CD4-positive, alpha-beta T cell treated with Interleukin-10 for 1 hour (primary cell): Measurements from ENCODE around the gene IFFO2.
A peak's percentile ranks its signal among the peaks of the same experiment; 100 is the strongest.

Source experiments
- DNase-seq: peaks from one replicate; pipeline ENCODE4 v3.0.0-alpha.2; 2020

IFFO2 gene

GRCh38 chr1:18934205-18935000 lies 22.1 kb downstream of the IFFO2 start:
- DNase-seq, result peak; percentile 52

- no peak for DNase-seq
Measured at GRCh38 chr1:18932879-18933278, 23.6 kb downstream of the IFFO2 start.

GRCh38 chr1:18932387-18932786 lies 24.1 kb downstream of the IFFO2 start:
- DNase-seq, result no peak

GRCh38 chr1:18931730-18932129 lies 24.7 kb downstream of the IFFO2 start:
- DNase-seq, result no peak

- DNase-seq, result no peak
Measured at GRCh38 chr1:18929686-18930085, 26.8 kb downstream of the IFFO2 start.

GRCh38 chr1:18928985-18929384 lies 27.5 kb downstream of the IFFO2 start:
- DNase-seq, result no peak

- DNase-seq, result no peak
Measured at GRCh38 chr1:18928406-18928805, 28.1 kb downstream of the IFFO2 start.

- DNase-seq, result peak; percentile 55
Measured at GRCh38 chr1:18927654-18928272, 28.7 kb downstream of the IFFO2 start.

- peak; percentile 41 for DNase-seq
Measured at GRCh38 chr1:18927082-18927653, 29.3 kb downstream of the IFFO2 start.

GRCh38 chr1:18926315-18927081 lies 30.0 kb downstream of the IFFO2 start:
- peak; percentile 88 for DNase-seq

- DNase-seq, result no peak
Measured at GRCh38 chr1:18925279-18925678, 31.2 kb downstream of the IFFO2 start.

GRCh38 chr1:18924221-18924691 lies 32.2 kb downstream of the IFFO2 start:
- peak; percentile 24 for DNase-seq

GRCh38 chr1:18923756-18924211 lies 32.7 kb downstream of the IFFO2 start:
- DNase-seq, result peak; percentile 37

GRCh38 chr1:18922848-18923755 lies 33.4 kb downstream of the IFFO2 start:
- no peak for DNase-seq

- DNase-seq, result no peak
Measured at GRCh38 chr1:18922319-18922726, 34.2 kb downstream of the IFFO2 start.

GRCh38 chr1:18921516-18922251 lies 34.8 kb downstream of the IFFO2 start:
- no peak for DNase-seq

- DNase-seq, result no peak
Measured at GRCh38 chr1:18920931-18921330, 35.5 kb downstream of the IFFO2 start.

GRCh38 chr1:18919956-18920355 lies 36.5 kb downstream of the IFFO2 start:
- no peak for DNase-seq

GRCh38 chr1:18919197-18919905 lies 37.1 kb downstream of the IFFO2 start:
- no peak for DNase-seq

GRCh38 chr1:18918417-18918816 lies 38.1 kb downstream of the IFFO2 start:
- DNase-seq, result no peak
